DMS53 (cell line): ENCODE data around the gene CENPP.

Experiments used
- DNase-seq: peaks from one replicate; lab custom pipeline; 2025; lab: John Stamatoyannopoulos, UW

The CENPP gene

GRCh38 chr9:92508018-92508820 is 182.5 kb downstream of the CENPP start:
- DNase-seq = no peak

GRCh38 chr9:92509050-92509449 is 183.3 kb downstream of the CENPP start:
- DNase-seq = no peak

DNA sequence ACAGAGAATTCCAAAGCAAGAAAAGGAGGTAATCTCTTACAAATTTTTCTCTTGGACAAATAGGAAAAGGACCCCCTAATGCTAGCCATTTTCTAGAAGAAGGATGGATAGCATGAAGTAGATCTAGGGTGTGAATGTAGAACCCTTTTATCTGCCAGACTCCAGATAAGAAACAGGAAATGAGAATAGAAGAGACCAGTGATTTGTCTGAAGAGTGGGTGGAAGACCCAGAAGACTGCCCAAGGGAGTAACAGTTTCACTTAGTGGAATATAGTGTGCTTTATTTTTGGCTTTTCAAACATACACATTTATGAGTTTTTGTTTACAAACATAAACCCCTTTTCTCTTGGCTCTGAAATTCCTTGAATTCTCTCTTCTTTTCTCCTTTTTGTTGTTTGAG is 185.0 kb downstream of the CENPP start:
- no peak for DNase-seq

DNA sequence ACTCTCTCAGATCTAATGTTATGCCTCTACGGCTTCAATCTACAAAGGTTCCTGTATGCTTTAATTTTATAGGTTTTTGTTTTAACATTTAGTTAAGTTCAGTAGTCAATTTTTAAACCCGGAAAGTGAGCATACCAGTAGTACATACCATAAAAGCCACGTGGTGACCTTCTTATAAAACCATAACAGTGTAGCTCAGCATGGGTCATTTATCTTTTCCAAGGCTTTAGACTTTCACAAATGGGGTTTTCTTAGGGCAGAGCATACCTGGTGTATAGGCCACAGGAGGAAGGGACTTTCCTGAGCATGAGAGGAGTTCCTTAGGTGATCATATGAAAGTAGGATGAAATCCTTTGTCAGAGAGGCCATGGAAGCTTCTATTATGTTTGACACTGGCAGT is 186.9 kb downstream of the CENPP start:
- no peak for DNase-seq

- DNase-seq = no peak
Measured at GRCh38 chr9:92513349-92513748, 187.6 kb downstream of the CENPP start.

GRCh38 chr9:92514635-92515034 is 188.9 kb downstream of the CENPP start:
- DNase-seq = no peak

DNA sequence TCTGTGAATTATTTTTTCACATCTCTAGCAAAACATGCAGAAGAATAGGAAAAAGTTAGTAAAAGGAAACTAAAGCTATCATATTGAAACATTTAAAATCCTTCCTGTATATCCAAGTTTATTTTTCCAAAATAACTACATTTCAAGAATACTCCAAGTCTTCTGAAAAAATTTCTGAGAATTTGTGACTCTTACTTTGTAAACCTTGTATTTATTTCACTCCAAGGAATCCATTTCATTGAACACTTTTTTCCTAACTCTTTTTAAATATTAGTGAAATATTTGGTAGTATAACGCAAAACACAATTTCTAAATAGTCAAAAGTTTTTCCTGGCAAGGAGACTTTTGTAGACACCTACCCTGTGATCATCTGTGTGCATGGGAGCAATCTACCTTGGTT is 190.8 kb downstream of the CENPP start:
- no peak for DNase-seq

DNA sequence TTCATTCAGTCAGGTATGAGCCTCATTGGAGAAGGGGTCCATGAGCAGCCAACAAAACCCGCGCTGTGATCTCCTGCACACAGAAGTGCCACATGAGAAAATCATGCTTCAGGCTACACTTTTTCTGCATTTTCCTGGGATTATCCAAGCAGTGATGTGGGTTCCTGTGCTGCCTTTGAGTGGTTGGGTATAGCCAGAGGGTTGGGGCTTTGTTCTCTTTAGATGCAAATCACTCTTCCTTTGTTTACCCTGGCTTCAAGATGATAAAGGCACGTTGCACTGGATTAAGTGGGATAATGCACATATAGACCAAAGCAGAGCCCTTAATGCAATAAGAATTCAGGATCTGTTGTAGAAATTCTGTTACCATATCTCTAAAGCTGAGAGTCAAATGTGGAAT is 191.3 kb downstream of the CENPP start:
- DNase-seq = no peak

DNA sequence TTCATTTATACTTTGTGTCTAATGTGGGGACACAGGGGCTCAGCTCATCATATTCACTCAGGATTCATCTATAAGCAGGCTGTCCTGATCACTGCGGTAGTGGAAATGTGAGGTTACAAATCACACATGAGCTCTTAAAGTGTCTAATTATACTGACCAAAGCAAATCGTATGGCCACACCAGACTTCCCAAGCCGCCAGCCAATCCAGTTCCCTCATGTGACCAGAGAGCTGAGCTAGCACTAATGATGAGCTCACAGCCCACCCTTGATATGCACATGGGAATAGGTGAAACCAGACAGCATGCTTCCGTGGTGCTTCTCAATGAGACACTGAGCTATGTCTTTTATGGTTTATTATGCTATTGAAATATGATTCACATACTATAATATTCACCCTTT is 192.4 kb downstream of the CENPP start:
- DNase-seq = no peak

- no peak for DNase-seq
Measured at GRCh38 chr9:92520837-92521236, 195.1 kb downstream of the CENPP start.

DNA sequence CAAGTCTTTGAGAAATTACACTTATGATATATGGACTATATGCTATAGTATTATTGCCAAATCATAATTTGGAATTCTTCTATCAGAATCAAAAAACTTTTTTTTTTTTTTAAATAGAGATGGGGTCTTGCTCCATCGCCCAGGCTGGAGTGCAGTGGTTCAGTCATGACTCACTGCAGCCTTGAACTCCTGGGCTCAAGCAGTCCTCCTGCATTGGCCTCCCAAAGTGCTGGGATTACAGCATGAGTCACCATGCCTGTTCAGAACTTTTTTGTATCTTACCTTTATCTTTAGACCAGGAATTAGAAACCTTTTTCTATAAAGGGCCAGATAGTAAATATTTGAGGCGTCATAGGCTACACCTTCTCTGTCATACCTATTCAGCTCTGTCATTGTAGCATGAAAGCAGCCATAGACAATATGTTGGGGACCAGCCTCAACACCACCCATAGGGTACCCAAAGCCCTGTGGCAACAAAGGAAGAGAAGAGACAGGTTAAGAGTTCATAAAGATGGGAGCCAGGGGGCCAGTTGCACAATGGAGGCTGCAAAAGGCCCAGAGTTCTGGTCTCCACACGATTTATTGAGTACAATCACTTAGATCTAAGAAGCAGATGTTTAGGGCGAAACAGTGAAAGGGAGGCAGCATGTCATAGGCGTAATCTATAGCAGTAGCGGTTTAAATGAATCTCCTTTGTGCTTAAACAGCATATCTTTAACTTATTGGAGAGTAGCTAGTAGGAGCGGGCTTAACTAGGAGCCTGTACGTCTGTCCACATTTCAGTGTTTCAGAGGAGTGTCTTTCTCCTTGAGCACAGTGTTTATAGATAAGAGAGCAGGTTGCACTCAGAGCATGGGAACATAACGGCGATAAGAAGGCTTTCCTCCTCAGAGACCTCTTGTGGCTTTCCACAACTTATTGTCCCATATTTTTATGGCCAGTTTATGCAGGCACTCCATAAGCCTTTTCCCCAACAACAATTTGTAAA is 197.5 kb downstream of the CENPP start:
- no peak for DNase-seq

DNA sequence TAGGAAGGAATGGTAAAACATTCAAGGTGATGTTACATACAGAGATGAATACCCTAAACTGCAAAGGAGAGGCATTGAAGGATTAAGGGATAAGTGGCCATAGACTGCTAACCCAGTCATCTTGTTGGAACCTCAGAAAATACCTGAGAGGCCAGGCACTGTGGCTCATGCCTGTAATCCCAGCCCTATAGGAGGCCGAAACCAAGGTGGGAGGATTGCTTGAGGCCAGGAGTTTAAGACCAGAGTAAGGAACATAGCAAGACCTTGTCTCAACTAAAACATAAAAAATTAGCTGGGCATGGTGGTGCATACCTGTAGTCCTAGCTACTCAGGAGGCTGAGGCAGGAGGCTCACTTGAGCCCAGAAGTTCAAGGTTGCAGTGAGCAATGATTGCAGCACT is 199.1 kb downstream of the CENPP start:
- DNase-seq = no peak

GRCh38 chr9:92525306-92525705 is 199.6 kb downstream of the CENPP start:
- DNase-seq = no peak

DNA sequence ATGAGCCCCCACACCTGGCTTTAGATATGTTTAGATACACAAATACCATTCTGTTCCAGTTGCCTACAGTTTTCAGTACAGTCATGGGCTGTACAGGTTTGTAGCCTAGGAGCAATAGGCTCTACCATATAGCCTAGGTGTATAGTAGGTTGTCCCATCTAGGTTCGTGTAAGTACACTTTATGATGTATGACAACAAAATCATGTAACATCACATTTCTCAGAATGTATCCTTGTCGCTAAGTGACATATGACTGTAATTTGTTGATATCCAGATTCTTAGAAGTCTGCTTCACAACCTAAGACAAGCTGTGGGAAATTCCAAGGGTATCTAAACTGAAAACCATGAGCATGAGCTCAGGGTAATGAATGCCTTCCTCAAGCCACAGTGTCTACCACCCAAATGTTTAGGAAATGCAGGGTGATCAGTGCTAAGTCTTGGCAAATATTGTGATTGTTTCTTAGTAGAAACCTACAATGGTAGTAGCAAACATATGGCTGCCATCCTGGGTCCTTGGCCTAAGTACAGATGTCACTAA is 201.6 kb downstream of the CENPP start:
- DNase-seq = no peak

- DNase-seq = no peak
Measured at GRCh38 chr9:92527832-92528521, 202.2 kb downstream of the CENPP start.

GRCh38 chr9:92528522-92528849 is 202.7 kb downstream of the CENPP start:
- DNase-seq = no peak

DNA sequence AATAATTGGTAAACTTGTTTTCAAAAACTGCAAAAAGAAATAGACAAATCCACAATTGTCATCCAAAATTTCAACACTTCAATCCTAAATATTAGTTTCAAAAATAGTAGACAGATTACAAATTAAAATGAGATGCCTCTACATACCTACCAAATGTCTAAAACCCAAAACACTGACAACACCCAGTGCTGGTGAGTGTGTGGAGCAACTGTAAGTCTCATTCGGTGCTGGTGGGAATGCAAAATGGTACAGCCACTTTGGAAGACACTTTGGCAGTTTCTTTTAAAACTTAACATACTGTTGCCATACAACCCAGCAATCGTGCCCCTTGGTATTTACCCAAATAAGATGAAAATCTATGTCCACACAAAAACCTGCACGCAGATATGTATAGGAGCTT is 203.4 kb downstream of the CENPP start:
- no peak for DNase-seq

GRCh38 chr9:92530893-92531292 is 205.1 kb downstream of the CENPP start:
- DNase-seq = no peak

GRCh38 chr9:92534204-92534603 is 208.5 kb downstream of the CENPP start:
- DNase-seq = no peak

DNA sequence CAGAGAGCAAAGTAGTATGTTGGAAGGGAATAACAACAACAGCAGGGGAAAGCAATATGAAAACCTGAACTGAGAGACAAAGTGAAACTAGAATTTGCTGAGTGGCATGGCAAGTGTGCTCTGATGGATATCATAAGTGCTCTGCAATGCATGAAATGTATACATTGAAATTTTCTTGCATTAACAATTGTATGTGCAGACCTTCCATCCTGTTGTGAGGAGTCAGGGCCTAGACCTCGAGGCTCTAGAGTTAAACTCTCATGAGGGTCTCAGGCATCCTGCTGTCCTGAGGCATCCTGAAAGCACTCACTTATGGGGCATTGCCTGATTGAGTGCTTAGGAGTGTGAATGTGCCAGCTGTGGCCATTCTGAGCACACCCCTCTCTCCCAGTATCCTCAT is 208.9 kb downstream of the CENPP start:
- DNase-seq = no peak

DNA sequence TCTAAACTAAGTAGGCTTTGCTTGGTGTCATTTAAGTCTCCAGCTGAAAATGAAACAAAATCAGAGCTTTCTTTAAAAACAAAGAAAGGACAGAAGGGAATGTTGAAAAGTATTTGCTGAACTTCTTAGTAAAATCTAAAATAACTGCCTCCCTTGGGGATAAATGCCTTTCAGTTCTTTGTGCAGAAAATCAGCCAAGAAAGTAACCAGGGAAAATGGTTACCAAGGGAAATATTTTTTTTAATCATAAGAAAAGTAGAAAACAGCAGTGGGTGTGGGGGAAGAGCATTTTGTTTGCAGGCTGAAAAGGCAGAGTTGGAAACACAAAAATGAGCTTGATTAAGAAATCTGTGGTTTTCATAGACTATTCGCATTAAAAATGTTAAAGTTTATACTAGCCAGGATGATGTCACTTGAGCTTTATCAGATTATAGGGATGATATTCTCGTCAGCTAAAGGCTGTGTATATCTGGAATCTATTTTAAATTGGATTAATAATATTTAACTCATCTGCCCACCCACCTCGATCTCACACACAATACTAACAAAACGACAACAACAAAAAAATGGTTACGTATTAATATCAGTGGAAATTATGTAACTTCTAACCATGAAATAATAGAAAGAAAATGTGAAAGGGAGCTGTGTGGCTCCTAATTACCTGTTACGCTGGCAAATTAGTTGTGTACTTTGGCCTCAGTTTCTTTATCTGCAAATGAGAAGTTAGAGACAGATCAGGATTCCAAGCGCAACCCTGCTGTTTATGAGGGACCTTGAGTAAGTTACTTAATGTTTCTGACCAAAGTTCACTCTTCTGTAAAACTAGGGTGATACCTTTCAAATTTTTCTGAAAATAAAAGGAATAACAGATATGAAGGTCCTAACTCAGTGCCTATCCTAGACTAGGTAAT is 210.4 kb downstream of the CENPP start, which contains the start of gene ECM2:
TSS of gene ECM2 (minus strand) at position 51 of the 911 bp plus-strand sequence. CDS start 13,124 bp downstream, outside the sequence.
- no peak for DNase-seq
